ENCODE measurements around the gene ZFAND3.

Gene ZFAND3

DNA sequence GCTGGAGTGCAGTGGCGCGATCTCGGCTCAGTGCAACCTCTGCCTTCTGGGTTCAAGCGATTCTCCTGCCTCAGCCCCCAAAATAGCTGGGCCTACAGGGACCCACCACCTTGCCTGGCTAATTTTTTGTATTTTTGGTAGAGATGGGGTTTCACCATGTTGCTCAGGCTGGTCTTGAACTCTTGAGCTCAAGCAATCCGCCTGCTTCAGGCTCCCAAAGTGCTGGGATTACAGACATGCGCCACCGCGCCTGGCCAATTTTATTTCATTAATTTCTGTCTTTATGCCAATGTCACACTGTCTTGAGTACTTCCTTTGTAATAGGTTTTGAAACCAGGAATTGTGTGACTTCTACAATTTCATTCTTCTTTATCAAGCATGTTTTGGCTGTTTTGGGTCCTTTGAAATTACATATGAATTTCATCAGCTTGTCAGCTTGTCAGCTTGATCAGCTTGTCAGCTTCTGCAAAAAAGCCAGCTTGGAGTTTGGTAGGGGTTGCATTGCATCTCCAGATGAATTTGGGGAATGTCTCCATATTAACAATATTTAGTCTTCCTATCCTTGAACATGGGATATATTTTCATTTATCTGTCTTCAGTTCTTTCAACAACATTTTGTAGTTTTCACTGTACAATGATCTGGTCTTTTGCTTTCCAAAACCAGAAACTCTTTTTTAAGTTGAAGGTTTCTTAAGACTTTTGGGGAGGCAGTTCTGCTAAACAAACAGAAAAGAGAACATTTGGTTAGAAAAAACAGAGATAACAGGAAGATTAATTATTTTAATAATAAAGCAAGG is 20.8 kb downstream of the ZFAND3 start:
- TF ChIP-seq, protein P1, sequence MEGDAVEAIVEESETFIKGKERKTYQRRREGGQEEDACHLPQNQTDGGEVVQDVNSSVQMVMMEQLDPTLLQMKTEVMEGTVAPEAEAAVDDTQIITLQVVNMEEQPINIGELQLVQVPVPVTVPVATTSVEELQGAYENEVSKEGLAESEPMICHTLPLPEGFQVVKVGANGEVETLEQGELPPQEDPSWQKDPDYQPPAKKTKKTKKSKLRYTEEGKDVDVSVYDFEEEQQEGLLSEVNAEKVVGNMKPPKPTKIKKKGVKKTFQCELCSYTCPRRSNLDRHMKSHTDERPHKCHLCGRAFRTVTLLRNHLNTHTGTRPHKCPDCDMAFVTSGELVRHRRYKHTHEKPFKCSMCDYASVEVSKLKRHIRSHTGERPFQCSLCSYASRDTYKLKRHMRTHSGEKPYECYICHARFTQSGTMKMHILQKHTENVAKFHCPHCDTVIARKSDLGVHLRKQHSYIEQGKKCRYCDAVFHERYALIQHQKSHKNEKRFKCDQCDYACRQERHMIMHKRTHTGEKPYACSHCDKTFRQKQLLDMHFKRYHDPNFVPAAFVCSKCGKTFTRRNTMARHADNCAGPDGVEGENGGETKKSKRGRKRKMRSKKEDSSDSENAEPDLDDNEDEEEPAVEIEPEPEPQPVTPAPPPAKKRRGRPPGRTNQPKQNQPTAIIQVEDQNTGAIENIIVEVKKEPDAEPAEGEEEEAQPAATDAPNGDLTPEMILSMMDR (IDR thresholded peaks at IDR 0.05; ENCODE audit: borderline replicate concordance, insufficient read depth, low read depth, low read length): no peak
- H3K4me3 ChIP-seq (ENCODE audit: low read depth, low read length): no peak overlapping the region

DNA sequence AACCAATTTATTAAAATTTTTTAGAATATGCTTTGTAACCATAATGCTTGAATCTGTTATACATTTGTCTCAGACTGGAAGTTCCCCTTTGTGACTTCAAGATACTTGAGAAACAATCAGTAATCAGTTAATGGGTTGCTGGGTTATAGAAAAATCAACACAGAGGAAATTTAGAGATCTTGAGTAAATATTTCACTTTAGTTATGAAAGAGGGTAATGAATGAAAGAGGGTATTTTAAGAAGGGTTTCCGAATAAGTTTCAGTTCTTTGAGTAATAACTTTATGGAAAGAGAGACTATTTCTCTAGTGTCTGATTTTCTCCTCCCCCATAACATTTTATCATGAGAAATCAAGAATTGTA is 21.4 kb downstream of the ZFAND3 start:
- H3K4me3 ChIP-seq (ENCODE audit: low read depth, low read length): no peak overlapping the region
- TF ChIP-seq, protein P1 (IDR thresholded peaks at IDR 0.05; ENCODE audit: borderline replicate concordance, insufficient read depth, low read depth, low read length): no peak

DNA sequence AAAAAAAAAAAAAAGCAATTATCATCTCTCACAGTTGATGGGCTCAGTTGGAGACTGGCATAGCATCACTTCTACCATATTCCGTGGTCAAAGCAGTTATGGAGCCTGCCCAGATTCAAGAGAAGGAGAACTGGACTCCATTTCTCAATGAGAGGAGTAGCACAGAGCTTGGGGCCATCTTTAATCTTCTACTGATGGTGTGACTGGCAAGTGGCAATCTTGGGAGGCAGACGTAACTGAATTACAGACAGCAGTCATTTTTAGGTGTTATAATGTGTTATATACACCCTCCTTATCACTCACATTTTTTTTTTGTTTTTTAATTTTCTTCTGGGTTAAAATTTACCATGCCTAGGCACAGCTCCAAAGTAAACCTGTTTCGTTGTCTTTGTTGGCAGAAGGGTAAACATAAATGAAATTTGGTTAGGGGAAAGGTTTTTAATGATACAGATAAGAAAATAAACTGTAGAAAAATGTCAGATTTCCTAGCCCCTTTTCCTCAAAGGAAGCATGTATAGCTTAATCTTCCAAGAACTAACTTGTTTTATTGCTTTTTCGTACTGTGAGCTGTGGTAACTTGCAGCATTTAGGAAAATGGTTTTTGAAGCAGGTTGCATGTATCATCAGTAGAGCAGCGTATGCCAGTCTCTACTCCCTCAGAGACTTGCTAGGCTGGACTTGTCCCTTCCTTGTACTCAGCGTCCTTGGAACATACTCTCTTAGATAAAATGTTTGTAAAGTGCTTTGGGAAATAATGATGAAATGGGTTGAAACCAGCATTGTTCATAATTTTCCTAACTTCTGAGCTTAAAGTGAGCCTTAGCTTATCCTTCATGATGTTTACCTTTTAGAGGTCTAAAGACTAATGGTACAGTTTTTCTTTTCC is 25.7 kb downstream of the ZFAND3 start:
- no peak overlapping the region for H3K4me3 ChIP-seq (ENCODE audit: low read depth, low read length)
- TF ChIP-seq, protein P1 (IDR thresholded peaks at IDR 0.05; ENCODE audit: borderline replicate concordance, insufficient read depth, low read depth, low read length): no peak

DNA sequence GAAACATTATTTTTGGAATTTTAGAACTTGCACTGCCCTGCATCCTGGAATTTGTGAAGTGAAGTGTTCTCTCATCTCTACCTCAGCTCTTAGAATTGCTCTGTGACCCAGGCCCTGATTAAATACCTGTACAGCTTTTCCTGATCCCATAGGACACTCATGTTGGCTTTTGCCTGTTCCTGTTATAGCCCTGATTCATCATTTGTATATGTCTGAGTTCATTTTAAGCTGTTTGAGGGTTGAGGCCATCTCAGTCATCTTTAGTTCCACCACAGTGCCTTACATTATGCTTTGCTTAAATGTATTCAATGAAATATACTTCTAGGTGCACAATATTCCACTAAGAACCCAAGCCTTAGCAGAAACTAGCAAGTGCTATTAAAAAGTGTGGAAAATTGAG is 26.4 kb downstream of the ZFAND3 start:
- H3K4me3 ChIP-seq (ENCODE audit: low read depth, low read length): no peak overlapping the region
- TF ChIP-seq, protein P1 (IDR thresholded peaks at IDR 0.05; ENCODE audit: borderline replicate concordance, insufficient read depth, low read depth, low read length): no peak

DNA sequence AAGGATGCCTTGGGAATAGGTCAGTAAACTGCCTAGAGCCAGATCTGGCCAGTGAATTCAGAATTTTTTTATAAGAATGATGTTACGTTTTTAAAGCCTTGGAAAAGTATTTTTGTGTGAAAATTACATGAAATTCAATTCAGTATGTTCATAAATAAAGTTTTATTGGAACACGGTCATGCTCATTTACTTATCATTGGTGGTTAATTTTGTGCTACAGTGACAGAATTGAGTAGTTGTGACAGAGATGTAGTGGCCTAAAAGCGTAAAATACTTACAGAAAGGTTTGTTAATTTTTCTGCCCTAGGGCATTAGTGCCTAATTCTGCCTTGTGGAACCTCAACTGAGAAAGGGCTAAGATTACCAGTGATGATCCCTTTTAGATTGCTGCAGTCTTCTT is 28.2 kb downstream of the ZFAND3 start:
- TF ChIP-seq, protein P1 (IDR thresholded peaks at IDR 0.05; ENCODE audit: borderline replicate concordance, insufficient read depth, low read depth, low read length): no peak
- H3K4me3 ChIP-seq (ENCODE audit: low read depth, low read length): no peak overlapping the region

DNA sequence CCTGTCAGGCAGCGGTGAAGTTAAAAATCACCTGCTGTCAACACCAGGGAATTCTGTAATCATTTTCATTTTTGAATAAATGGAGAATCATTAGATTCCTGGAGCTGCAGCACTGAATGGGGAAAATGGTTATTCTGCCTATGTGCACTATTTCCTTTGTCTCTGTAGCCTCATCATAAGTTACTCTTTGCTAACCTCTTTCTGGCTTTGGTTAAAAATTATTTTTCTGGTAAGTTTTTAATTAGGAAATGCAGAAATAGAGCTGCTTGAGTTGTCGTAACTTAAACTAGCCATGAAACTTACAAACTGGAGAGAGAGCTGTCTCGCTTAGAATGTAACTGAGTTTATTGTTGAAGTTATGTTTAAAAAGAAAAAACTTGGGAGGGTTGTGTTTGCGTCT is 28.8 kb downstream of the ZFAND3 start:
- no peak overlapping the region for H3K4me3 ChIP-seq (ENCODE audit: low read depth, low read length)
- TF ChIP-seq, protein P1 (IDR thresholded peaks at IDR 0.05; ENCODE audit: borderline replicate concordance, insufficient read depth, low read depth, low read length): no peak
